Neuronal stem cell (in vitro differentiated cells): ENCODE measurements around the gene RRP7A.
A peak's percentile ranks its signal among the peaks of the same experiment; 100 is the strongest.
"Not testable (repeated sequence)": the region's sequence is repeated elsewhere in the genome, so short reads cannot be mapped to it uniquely, and the experiment has no call there.

ENCODE experiments used
- DNase-seq: peaks from one replicate; pipeline ENCODE4 v3.0.0-alpha.2; 2013; ENCODE audit warnings: low spot score
- H2AFZ ChIP-seq: one replicate; pipeline ENCODE4 v1.6.1; 2013; ENCODE audit warnings: mild to moderate bottlenecking, low read length, inconsistent platforms
- H2AK5ac ChIP-seq: 2 replicates; pipeline ENCODE4 v1.6.1; 2013; ENCODE audit warnings: low read depth, mild to moderate bottlenecking, inconsistent platforms, low read length, moderate library complexity, mixed read lengths
- H2BK120ac ChIP-seq: 2 replicates; pipeline ENCODE4 v1.6.1; 2013; ENCODE audit warnings: low read depth, mild to moderate bottlenecking, inconsistent platforms, low read length, moderate library complexity, mixed read lengths
- H2BK12ac ChIP-seq: one replicate; pipeline ENCODE4 v1.6.1; 2013; ENCODE audit warnings: low read length, inconsistent platforms
- H2BK15ac ChIP-seq: 2 replicates; pipeline ENCODE4 v1.6.1; 2013; ENCODE audit warnings: mild to moderate bottlenecking, low read length, inconsistent platforms, mixed read lengths
- H2BK5ac ChIP-seq: one replicate; pipeline ENCODE4 v1.6.1; 2013; ENCODE audit warnings: inconsistent platforms, mild to moderate bottlenecking, low read length, moderate library complexity
- H3K14ac ChIP-seq: one replicate; pipeline ENCODE4 v1.6.1; 2013; ENCODE audit warnings: low read length, inconsistent platforms
- H3K18ac ChIP-seq: 2 replicates; pipeline ENCODE4 v1.6.1; 2013; ENCODE audit warnings: low read length, inconsistent platforms
- H3K23ac ChIP-seq: 2 replicates; pipeline ENCODE4 v1.6.1; 2013; ENCODE audit warnings: low read depth, mild to moderate bottlenecking, mixed read lengths, low read length, inconsistent platforms; ENCODE audit not compliant: poor library complexity
- H3K27ac ChIP-seq: replicated peaks from 3 replicates; pipeline ENCODE4 v1.5.1; 2013; ENCODE audit warnings: low read length, inconsistent platforms
- H3K27me3 ChIP-seq, 3 experiments: 2 replicates each; pipeline ENCODE4 v1.6.1; 2013; ENCODE audit warnings: low read length in 3 of 3, mild to moderate bottlenecking in 2 of 3, inconsistent platforms in 1 of 3, low read depth in 1 of 3, mixed read lengths in 1 of 3, moderate library complexity in 1 of 3; ENCODE audit not compliant: control insufficient read depth in 3 of 3, insufficient read depth in 3 of 3
- H3K36me3 ChIP-seq, 2 donors: replicated peaks in 1 of 2; 2 replicates each; pipeline ENCODE4 v1.6.1; 2013; ENCODE audit warnings: low read length in 2 of 2; ENCODE audit not compliant: control insufficient read depth in 2 of 2, insufficient read depth in 2 of 2
- H3K4ac ChIP-seq: 2 replicates; pipeline ENCODE4 v1.6.1; 2013; ENCODE audit warnings: inconsistent platforms, mild to moderate bottlenecking, low read length, moderate library complexity
- H3K4me1 ChIP-seq, 2 donors: 1 replicate in 1 of 2; 2 replicates in 1 of 2; pipeline ENCODE4 v1.6.1; 2013; ENCODE audit warnings: low read length in 2 of 2, low read depth in 1 of 2; ENCODE audit not compliant: control insufficient read depth in 2 of 2, insufficient read depth in 1 of 2
- H3K4me2 ChIP-seq: one replicate; pipeline ENCODE4 v1.6.1; 2013; ENCODE audit warnings: mild to moderate bottlenecking, low read length, inconsistent platforms; ENCODE audit not compliant: insufficient read depth, poor library complexity, severe bottlenecking
- H3K4me3 ChIP-seq, 2 donors: 2 replicates each; pipeline ENCODE4 v1.5.1; 2013; ENCODE audit warnings: low read length in 2 of 2, mild to moderate bottlenecking in 2 of 2, inconsistent platforms in 1 of 2, moderate library complexity in 1 of 2
- H3K79me1 ChIP-seq: one replicate; pipeline ENCODE4 v1.6.1; 2013; ENCODE audit warnings: low read depth, mild to moderate bottlenecking, inconsistent platforms, low read length, moderate library complexity
- H3K9ac ChIP-seq: one replicate; pipeline ENCODE4 v1.6.1; 2013; ENCODE audit warnings: mild to moderate bottlenecking, low read depth, low read length, inconsistent platforms; ENCODE audit not compliant: poor library complexity
- H3K9me3 ChIP-seq, 2 donors: replicated peaks in 1 of 2; 2 replicates each; pipeline versions ENCODE3 to v1.6.1; 2013; ENCODE audit warnings: low read length in 2 of 2, mild to moderate bottlenecking in 2 of 2, inconsistent platforms in 1 of 2, low read depth in 1 of 2, mixed read lengths in 1 of 2, moderate library complexity in 1 of 2; ENCODE audit not compliant: control insufficient read depth in 2 of 2, insufficient read depth in 1 of 2
- H4K8ac ChIP-seq: one replicate; pipeline ENCODE4 v1.6.1; 2013; ENCODE audit warnings: low read depth, mild to moderate bottlenecking, inconsistent platforms, low read length, moderate library complexity
- H4K91ac ChIP-seq: one replicate; pipeline ENCODE4 v1.6.1; 2013; ENCODE audit warnings: low read length, low read depth, mild to moderate bottlenecking, inconsistent platforms; ENCODE audit not compliant: poor library complexity
- WGBS, 2 donors: extraction: QIAGEN DNeasy Blood & Tissue Kit; methylation state at CpG; one replicate each; pipeline ENCODE4 v1.1.7; 2013; ENCODE audit warnings: missing lambda C conversion rate in 2 of 2, mixed read lengths in 1 of 2; ENCODE audit not compliant: insufficient read length in 2 of 2, insufficient replicate concordance in 1 of 2; ENCODE audit errors: extremely low coverage in 2 of 2; 5-methylcytosine and 5-hydroxymethylcytosine counted together

RRP7A gene

GRCh38 chr22:42560781-42561180 lies 41.2 kb upstream of the RRP7A start:
- H3K27ac ChIP-seq: no peak overlapping the region
- H2BK15ac ChIP-seq: no peak overlapping the region
- no peak overlapping the region for H3K9ac ChIP-seq
- H2AFZ ChIP-seq: no peak overlapping the region
- no peak overlapping the region for H2BK12ac ChIP-seq
- H3K36me3 ChIP-seq: peaks cover 0 to 4% of the 10 kb centered on the region in 2 donors
- H3K9me3 ChIP-seq: no peaks in the 10 kb centered on the region
- H2BK5ac ChIP-seq: peak overlapping the region; percentile 17
- no peak overlapping the region for H3K4ac ChIP-seq
- H3K23ac ChIP-seq: no peak overlapping the region
- peak; percentile 11 for DNase-seq
- no CpG with 5 or more reads among the region's 7 CpGs for WGBS, 2 donors
- no peak overlapping the region for H2AK5ac ChIP-seq
- H3K79me1 ChIP-seq: no peaks in the 10 kb centered on the region
- no peak overlapping the region for H2BK120ac ChIP-seq
- H3K14ac ChIP-seq: no peak overlapping the region
- no peak overlapping the region for H4K91ac ChIP-seq
- peaks cover 0 to 7% of the 10 kb centered on the region in 2 donors for H3K4me1 ChIP-seq
- H4K8ac ChIP-seq: no peak overlapping the region
- H3K4me3 ChIP-seq: no peak overlapping the region
- H3K4me2 ChIP-seq: no peak overlapping the region
- no peaks in the 10 kb centered on the region for H3K27me3 ChIP-seq
- no peak overlapping the region for H3K18ac ChIP-seq

DNA sequence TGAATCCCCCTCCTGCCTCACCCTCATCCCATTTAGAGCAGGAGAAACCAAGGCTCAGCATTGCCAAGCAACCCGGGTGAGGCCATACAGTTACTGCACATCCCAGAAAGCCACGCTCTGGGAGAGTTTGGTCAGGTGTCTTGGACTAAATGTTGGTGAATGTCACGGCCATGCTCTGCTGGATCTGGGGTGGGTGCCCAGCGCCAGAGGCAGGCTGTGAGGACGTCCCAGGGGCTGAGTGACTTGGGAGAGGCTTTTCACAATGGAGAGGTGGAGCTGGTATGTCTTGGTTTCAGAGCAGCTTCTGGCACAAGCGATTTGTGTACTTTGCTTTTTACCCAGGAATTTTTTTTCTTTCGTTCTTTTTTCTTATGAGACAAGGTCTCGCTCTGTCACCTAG lies 40.8 kb upstream of the RRP7A start:
- H3K27me3 ChIP-seq: no peaks in the 10 kb centered on the region
- H4K91ac ChIP-seq: no peak overlapping the region
- no peak overlapping the region for H3K4me3 ChIP-seq
- H2BK12ac ChIP-seq: no peak overlapping the region
- H3K23ac ChIP-seq: no peak overlapping the region
- H3K4me1 ChIP-seq: peaks cover 0 to 7% of the 10 kb centered on the region in 2 donors
- no peak overlapping the region for H2AFZ ChIP-seq
- H3K18ac ChIP-seq: no peak overlapping the region
- no peaks in the 10 kb centered on the region for H3K79me1 ChIP-seq
- no peak overlapping the region for H2BK5ac ChIP-seq
- no peak overlapping the region for H3K9ac ChIP-seq
- no peak overlapping the region for H2BK120ac ChIP-seq
- WGBS, 2 donors: no CpG with 5 or more reads among the region's 8 CpGs
- H2BK15ac ChIP-seq: no peak overlapping the region
- no peak overlapping the region for H2AK5ac ChIP-seq
- H4K8ac ChIP-seq: no peak overlapping the region
- no peak overlapping the region for H3K4ac ChIP-seq
- H3K9me3 ChIP-seq: no peaks in the 10 kb centered on the region
- no peak for DNase-seq
- H3K4me2 ChIP-seq: no peak overlapping the region
- no peak overlapping the region for H3K27ac ChIP-seq
- no peaks in the 10 kb centered on the region for H3K36me3 ChIP-seq
- H3K14ac ChIP-seq: no peak overlapping the region

- peak within 1 kb of the TSS in 1 of 2 donors; percentile 82 for H3K4me3 ChIP-seq
- H2BK15ac ChIP-seq: no peak within 1 kb of the TSS
- H2AK5ac ChIP-seq: no peak within 1 kb of the TSS
- H2AFZ ChIP-seq: peak within 1 kb of the TSS; percentile 36
- H3K4me2 ChIP-seq: peak within 1 kb of the TSS; percentile 89
- H2BK120ac ChIP-seq: no peak within 1 kb of the TSS
- H3K4me1 ChIP-seq: peaks cover 0 to 11% of the 10 kb centered on the region in 2 donors
- peak within 1 kb of the TSS; percentile 91 for H3K14ac ChIP-seq
- H4K8ac ChIP-seq: peak within 1 kb of the TSS; percentile 82
- peak within 1 kb of the TSS; percentile 78 for H3K4ac ChIP-seq
- H3K79me1 ChIP-seq: no peaks in the 10 kb centered on the region
- no peaks in the 10 kb centered on the region for H3K27me3 ChIP-seq
- DNase-seq: peak; percentile 78
- no CpG with 5 or more reads among the region's 75 CpGs for WGBS, 2 donors
- peak within 1 kb of the TSS; percentile 99 for H3K23ac ChIP-seq
- H3K27ac ChIP-seq: no peak within 1 kb of the TSS
- H3K36me3 ChIP-seq: no peaks in the 10 kb centered on the region
- H2BK12ac ChIP-seq: no peak within 1 kb of the TSS
- H2BK5ac ChIP-seq: no peak within 1 kb of the TSS
- peak within 1 kb of the TSS; percentile 100 for H3K18ac ChIP-seq
- no peak within 1 kb of the TSS for H4K91ac ChIP-seq
- peak within 1 kb of the TSS; percentile 91 for H3K9ac ChIP-seq
- peaks cover 0 to 4% of the 10 kb centered on the region in 2 donors for H3K9me3 ChIP-seq
Observed at GRCh38 chr22:42553475-42554361, 34.1 kb upstream of the RRP7A start, which contains the start of gene SERHL2. Gene SERHL2 (plus strand): TSS chr22:42553956. CDS start chr22:42554021, 65 bp downstream.

DNA sequence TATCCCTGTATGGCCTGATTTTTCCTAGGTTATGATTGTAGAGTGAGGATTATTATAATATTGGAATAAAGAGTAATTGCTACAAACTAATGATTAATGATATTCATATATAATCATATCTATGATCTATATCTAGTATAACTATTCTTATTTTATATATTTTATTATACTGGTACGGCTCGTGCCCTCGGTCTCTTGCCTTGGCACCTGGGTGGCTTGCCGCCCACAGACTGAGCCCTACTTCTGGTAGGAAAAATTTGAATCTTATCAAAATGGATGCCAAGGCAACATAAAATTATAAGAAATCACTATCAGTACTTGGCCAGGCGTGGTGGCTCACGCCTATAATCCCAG lies 32.7 kb upstream of the RRP7A start:
- not testable (repeated sequence) for H3K4ac ChIP-seq, H2BK120ac ChIP-seq, H3K9me3 ChIP-seq, H4K91ac ChIP-seq, H2AK5ac ChIP-seq, H3K14ac ChIP-seq, H3K4me3 ChIP-seq, H3K79me1 ChIP-seq, H2BK12ac ChIP-seq, H2AFZ ChIP-seq, DNase-seq, H3K4me2 ChIP-seq, H3K36me3 ChIP-seq, H2BK15ac ChIP-seq, H3K18ac ChIP-seq, H3K23ac ChIP-seq, H4K8ac ChIP-seq, H2BK5ac ChIP-seq, H3K27me3 ChIP-seq, H3K27ac ChIP-seq, H3K9ac ChIP-seq
- no CpG with 5 or more reads among the region's 6 CpGs for WGBS, 2 donors
- peaks cover 0 to 11% of the 10 kb centered on the region in 2 donors for H3K4me1 ChIP-seq
